ENCODE data around the gene TCL1A.

TCL1A gene

DNA sequence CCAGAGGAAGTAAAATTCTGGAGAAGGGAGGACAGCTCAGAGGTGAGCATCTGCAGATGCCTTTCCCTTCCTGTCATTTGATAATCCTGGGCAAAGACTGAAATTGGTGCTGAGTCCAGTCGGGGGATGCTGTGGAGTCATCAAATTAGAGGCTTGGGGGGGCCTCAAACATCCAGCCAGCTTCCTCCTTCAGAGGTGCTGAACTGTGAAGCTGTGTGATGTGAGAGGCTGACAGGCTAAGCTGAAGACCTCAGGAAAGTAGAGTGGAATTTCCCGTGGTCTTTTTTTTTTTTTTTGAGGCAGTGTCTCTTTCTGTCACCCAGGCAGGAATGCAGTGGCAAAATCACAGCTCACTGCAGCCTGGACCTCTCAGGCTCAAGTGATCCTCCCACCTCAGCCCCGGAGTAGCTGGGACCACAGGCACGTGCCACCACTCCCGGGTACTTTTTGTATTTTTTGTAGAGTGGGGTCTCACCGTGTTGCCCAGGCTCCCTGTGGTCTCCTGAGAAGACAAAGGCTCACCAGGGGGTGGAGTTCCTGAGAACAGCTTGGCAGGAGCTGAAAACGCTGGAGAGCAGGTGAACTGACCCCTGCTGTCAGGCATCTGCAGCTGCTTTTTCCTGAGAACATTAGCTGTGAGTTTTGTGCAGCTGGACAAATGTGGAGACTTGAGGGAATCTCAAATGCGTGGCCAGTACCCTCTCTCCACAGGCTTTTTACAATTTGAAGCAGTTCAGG is 33.8 kb downstream of the TCL1A start:
- Histone ChIP-seq H3K36me3 (ENCODE audit: control insufficient read depth, insufficient read depth, low read length) (no peaks in the 10 kb centered on the region), H3K4me3 (replicated peaks; ENCODE audit: low read depth, low read length) (no peak overlapping the region), H3K27me3 (replicated peaks; ENCODE audit: control insufficient read depth, insufficient read depth, low read length) (no peaks in the 10 kb centered on the region)
- no peak for DNase-seq (ENCODE audit: extremely low read depth, insufficient read length)
- TF ChIP-seq, protein P1, sequence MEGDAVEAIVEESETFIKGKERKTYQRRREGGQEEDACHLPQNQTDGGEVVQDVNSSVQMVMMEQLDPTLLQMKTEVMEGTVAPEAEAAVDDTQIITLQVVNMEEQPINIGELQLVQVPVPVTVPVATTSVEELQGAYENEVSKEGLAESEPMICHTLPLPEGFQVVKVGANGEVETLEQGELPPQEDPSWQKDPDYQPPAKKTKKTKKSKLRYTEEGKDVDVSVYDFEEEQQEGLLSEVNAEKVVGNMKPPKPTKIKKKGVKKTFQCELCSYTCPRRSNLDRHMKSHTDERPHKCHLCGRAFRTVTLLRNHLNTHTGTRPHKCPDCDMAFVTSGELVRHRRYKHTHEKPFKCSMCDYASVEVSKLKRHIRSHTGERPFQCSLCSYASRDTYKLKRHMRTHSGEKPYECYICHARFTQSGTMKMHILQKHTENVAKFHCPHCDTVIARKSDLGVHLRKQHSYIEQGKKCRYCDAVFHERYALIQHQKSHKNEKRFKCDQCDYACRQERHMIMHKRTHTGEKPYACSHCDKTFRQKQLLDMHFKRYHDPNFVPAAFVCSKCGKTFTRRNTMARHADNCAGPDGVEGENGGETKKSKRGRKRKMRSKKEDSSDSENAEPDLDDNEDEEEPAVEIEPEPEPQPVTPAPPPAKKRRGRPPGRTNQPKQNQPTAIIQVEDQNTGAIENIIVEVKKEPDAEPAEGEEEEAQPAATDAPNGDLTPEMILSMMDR (IDR thresholded peaks at IDR 0.05; ENCODE audit: insufficient read depth, low read length, poor library complexity, severe bottlenecking): peak; percentile 54

DNA sequence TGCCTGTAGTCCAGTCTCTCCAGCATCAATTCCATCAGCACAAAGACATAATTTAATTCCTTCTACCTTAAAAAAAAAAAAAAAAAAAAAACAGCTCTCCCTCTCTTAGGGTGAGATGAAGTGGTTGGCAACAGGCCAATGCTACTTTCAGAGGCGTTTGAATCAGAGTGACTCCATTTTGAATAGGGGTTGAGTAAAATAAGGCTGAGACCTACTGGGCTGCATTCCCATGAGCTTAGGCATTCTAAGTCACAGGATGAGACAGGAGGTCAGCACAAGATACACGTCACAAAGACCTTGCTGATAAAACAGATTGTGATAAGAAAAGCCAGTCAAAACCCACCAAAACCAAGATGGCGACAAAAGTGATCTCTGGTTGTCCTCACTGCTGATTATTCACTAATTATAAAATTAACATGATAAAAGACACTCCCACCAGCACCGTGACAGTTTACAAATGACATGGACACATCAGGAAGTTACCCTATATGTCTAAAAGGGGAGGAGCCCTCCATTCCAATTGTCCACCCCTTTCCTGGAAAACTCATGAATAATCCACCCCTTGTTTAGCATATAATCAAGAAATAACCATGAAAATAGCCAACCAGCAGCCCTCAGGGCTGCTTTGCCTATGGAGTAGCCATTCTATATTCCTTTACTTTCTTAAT is 34.6 kb downstream of the TCL1A start:
- no peaks in the 10 kb centered on the region for H3K27me3 ChIP-seq (replicated peaks; ENCODE audit: control insufficient read depth, insufficient read depth, low read length)
- TF ChIP-seq, protein P1 (IDR thresholded peaks at IDR 0.05; ENCODE audit: insufficient read depth, low read length, poor library complexity, severe bottlenecking): no peak
- H3K4me3 ChIP-seq (replicated peaks; ENCODE audit: low read depth, low read length): no peak overlapping the region
- DNase-seq (ENCODE audit: extremely low read depth, insufficient read length): no peak
- no peaks in the 10 kb centered on the region for H3K36me3 ChIP-seq (ENCODE audit: control insufficient read depth, insufficient read depth, low read length)

GRCh38 chr14:95677179-95677835 is 36.6 kb downstream of the TCL1A start:
- Histone ChIP-seq H3K36me3 (ENCODE audit: control insufficient read depth, insufficient read depth, low read length) (no peaks in the 10 kb centered on the region), H3K4me3 (replicated peaks; ENCODE audit: low read depth, low read length) (no peak overlapping the region), H3K27me3 (replicated peaks; ENCODE audit: control insufficient read depth, insufficient read depth, low read length) (no peaks in the 10 kb centered on the region)
- TF ChIP-seq, protein P1 (IDR thresholded peaks at IDR 0.05; ENCODE audit: insufficient read depth, low read length, poor library complexity, severe bottlenecking): no peak
- no peak for DNase-seq (ENCODE audit: extremely low read depth, insufficient read length)

- TF ChIP-seq, protein P1 (IDR thresholded peaks at IDR 0.05; ENCODE audit: insufficient read depth, low read length, poor library complexity, severe bottlenecking): no peak
- Histone ChIP-seq H3K4me3 (replicated peaks; ENCODE audit: low read depth, low read length) (no peak overlapping the region), H3K36me3 (ENCODE audit: control insufficient read depth, insufficient read depth, low read length) (no peaks in the 10 kb centered on the region), H3K27me3 (replicated peaks; ENCODE audit: control insufficient read depth, insufficient read depth, low read length) (no peaks in the 10 kb centered on the region)
- no peak for DNase-seq (ENCODE audit: extremely low read depth, insufficient read length)
Observed at GRCh38 chr14:95675486-95675885, 38.4 kb downstream of the TCL1A start.

GRCh38 chr14:95674613-95675012 is 39.3 kb downstream of the TCL1A start:
- no peaks in the 10 kb centered on the region for H3K36me3 ChIP-seq (ENCODE audit: control insufficient read depth, insufficient read depth, low read length)

More at GRCh38 chr14:95674613-95675012, 39.3 kb downstream of the TCL1A start:
- TF ChIP-seq, protein P1 (IDR thresholded peaks at IDR 0.05; ENCODE audit: insufficient read depth, low read length, poor library complexity, severe bottlenecking): no peak
- no peak for DNase-seq (ENCODE audit: extremely low read depth, insufficient read length)
- Histone ChIP-seq H3K4me3 (replicated peaks; ENCODE audit: low read depth, low read length) (no peak overlapping the region), H3K27me3 (replicated peaks; ENCODE audit: control insufficient read depth, insufficient read depth, low read length) (no peaks in the 10 kb centered on the region)

All from GM06990 (cell line).